GM18505 (cell line): Measurements from ENCODE around the gene C2orf42.
"Not testable (repeated sequence)": the region's sequence is repeated elsewhere in the genome, so short reads cannot be mapped to it uniquely, and the experiment has no call there.

Experiments
- ATAC-seq: cut with Tn5 transposase; IDR thresholded peaks from one replicate; pipeline ENCODE4 v1.9.1; 2021; ENCODE audit not compliant: unreplicated experiment
- POLR2A ChIP-seq: IDR thresholded peaks from 4 replicates; pipeline ENCODE4 v1.6.1; 2011; ENCODE audit warnings: borderline replicate concordance; ENCODE audit not compliant: insufficient read depth, insufficient read length; ENCODE audit errors: extremely low read depth

Gene C2orf42

GRCh38 chr2:70116936-70117552 is 73.8 kb downstream of the C2orf42 start:
- ATAC-seq, result no peak

GRCh38 chr2:70115646-70116442 is 75.0 kb downstream of the C2orf42 start:
- ATAC-seq, result peak; percentile 62
- TF ChIP-seq POLR2A, result peak; percentile 39

More at GRCh38 chr2:70116936-70117552, 73.8 kb downstream of the C2orf42 start:
- TF ChIP-seq POLR2A, result no peak

- no peak for TF ChIP-seq POLR2A
- ATAC-seq, result no peak
Measured at GRCh38 chr2:70113359-70114070, 77.3 kb downstream of the C2orf42 start.

GRCh38 chr2:70111752-70112591 is 78.8 kb downstream of the C2orf42 start:
- TF ChIP-seq POLR2A, result no peak
- ATAC-seq, result no peak

GRCh38 chr2:70110397-70110796 is 80.4 kb downstream of the C2orf42 start:
- not testable (repeated sequence) for ATAC-seq

- ATAC-seq, result not testable (repeated sequence)
Measured at GRCh38 chr2:70106138-70106537, 84.7 kb downstream of the C2orf42 start.

GRCh38 chr2:70104231-70105111 is 86.3 kb downstream of the C2orf42 start:
- TF ChIP-seq POLR2A, result no peak
- ATAC-seq, result no peak

- peak; percentile 51 for TF ChIP-seq POLR2A
- ATAC-seq, result no peak
Measured at GRCh38 chr2:70103531-70104061, 87.2 kb downstream of the C2orf42 start.

- ATAC-seq, result not testable (repeated sequence)
Measured at GRCh38 chr2:70102323-70102905, 88.4 kb downstream of the C2orf42 start.

- not testable (repeated sequence) for ATAC-seq
Measured at GRCh38 chr2:70101686-70102085, 89.1 kb downstream of the C2orf42 start.

GRCh38 chr2:70101174-70101573 is 89.6 kb downstream of the C2orf42 start:
- ATAC-seq, result no peak
- TF ChIP-seq POLR2A, result no peak
